CD4-positive, alpha-beta memory T cell (primary cell): ENCODE results near the gene SEMA3F. TPM values are rescaled to one million over a fixed set of nuclear protein-coding genes. Genes with fewer than 3 reads are reported as not detected.

Experiments used
- CTCF ChIA-PET: fragments of 350-600 bp; sonication (Branson Sonifier 250); formaldehyde crosslinking; loops from one replicate; lab custom pipeline; 2021; ENCODE audit warnings: inconsistent platforms; ENCODE audit not compliant: partially characterized antibody; lab: Charles Lee
- POLR2A ChIA-PET: fragments of 350-600 bp; sonication (Branson Sonifier 250); formaldehyde crosslinking; loops from one replicate; lab custom pipeline; 2021; ENCODE audit not compliant: partially characterized antibody; lab: Charles Lee
- DNase-seq, 5 donors: peaks; one replicate each; pipeline versions ENCODE4 v3.0.0 to v3.0.0-alpha.2; 2020 to 2022; ENCODE audit warnings: mixed read lengths in 1 of 5
- H3K27ac ChIP-seq: one replicate; pipeline ENCODE4 v1.7.0; 2013; ENCODE audit warnings: low read depth, low read length
- H3K27me3 ChIP-seq: 2 replicates; pipeline ENCODE4 v1.7.0; 2013; ENCODE audit warnings: mild to moderate bottlenecking, low read length, moderate library complexity; ENCODE audit not compliant: insufficient read depth
- H3K36me3 ChIP-seq: 2 replicates; pipeline ENCODE4 v1.7.0; 2013; ENCODE audit warnings: mild to moderate bottlenecking, low read length, moderate library complexity; ENCODE audit not compliant: insufficient read depth
- H3K4me1 ChIP-seq: 2 replicates; pipeline ENCODE4 v1.7.0; 2013; ENCODE audit warnings: mild to moderate bottlenecking, low read length, moderate library complexity; ENCODE audit not compliant: insufficient read depth
- H3K4me3 ChIP-seq, 2 donors: one replicate each; pipeline ENCODE4 v1.7.0; 2013; ENCODE audit warnings: low read length in 2 of 2, mild to moderate bottlenecking in 1 of 2
- H3K9me3 ChIP-seq, 2 donors: one replicate each; pipeline ENCODE4 v1.7.0; 2013; ENCODE audit warnings: low read length in 2 of 2, control low read depth in 1 of 2; ENCODE audit not compliant: control insufficient read depth in 1 of 2
- H3K27ac Mint-ChIP-seq, 7 donors: one replicate each; pipeline ENCODE4 v1.8.0; 2020 to 2021; ENCODE audit warnings: mixed read lengths in 7 of 7, mild to moderate bottlenecking in 6 of 7, inconsistent platforms in 3 of 7, moderate library complexity in 3 of 7
- H3K27me3 Mint-ChIP-seq, 2 donors: one replicate each; pipeline ENCODE4 v1.8.0; 2020 to 2021; ENCODE audit warnings: mixed read lengths in 2 of 2
- H3K36me3 Mint-ChIP-seq, 2 donors: one replicate each; pipeline ENCODE4 v1.8.0; 2020 to 2021; ENCODE audit warnings: mixed read lengths in 2 of 2, inconsistent platforms in 1 of 2, mild to moderate bottlenecking in 1 of 2
- H3K4me1 Mint-ChIP-seq, 4 donors: one replicate each; pipeline ENCODE4 v1.8.0; 2020 to 2021; ENCODE audit warnings: mixed read lengths in 4 of 4, mild to moderate bottlenecking in 1 of 4
- H3K4me3 Mint-ChIP-seq, 8 donors: one replicate each; pipeline ENCODE4 v1.8.0; 2020 to 2021; ENCODE audit warnings: mixed read lengths in 8 of 8, mild to moderate bottlenecking in 7 of 8, moderate library complexity in 6 of 8, inconsistent platforms in 3 of 8
- H3K9me3 Mint-ChIP-seq, 8 donors: one replicate each; pipeline ENCODE4 v1.8.0; 2020 to 2021; ENCODE audit warnings: mixed read lengths in 8 of 8, mild to moderate bottlenecking in 5 of 8, inconsistent platforms in 3 of 8, moderate library complexity in 1 of 8
- intact Hi-C: fragments of 100-400 bp; cut with micrococcal nuclease; formaldehyde crosslinking; loops from one replicate; pipeline ENCODE4 v1.15.1; 2023
- polyA plus RNA-seq, 2 donors: library from polyadenylated mRNA; unstranded; fragments of 300-500 nt; fragmentation: Illumina TruSeq; gene quantifications; one replicate each; pipeline ENCODE4 v1.2.3, GENCODE V29; 2021
- total RNA-seq, 2 experiments: library from RNA; stranded (reverse); gene quantifications; one replicate each; pipeline ENCODE4 v1.2.3, GENCODE V29; 2021

SEMA3F gene
- total and polyA plus RNA-seq, 4 experiments from 2014 or later = not detected

DNA sequence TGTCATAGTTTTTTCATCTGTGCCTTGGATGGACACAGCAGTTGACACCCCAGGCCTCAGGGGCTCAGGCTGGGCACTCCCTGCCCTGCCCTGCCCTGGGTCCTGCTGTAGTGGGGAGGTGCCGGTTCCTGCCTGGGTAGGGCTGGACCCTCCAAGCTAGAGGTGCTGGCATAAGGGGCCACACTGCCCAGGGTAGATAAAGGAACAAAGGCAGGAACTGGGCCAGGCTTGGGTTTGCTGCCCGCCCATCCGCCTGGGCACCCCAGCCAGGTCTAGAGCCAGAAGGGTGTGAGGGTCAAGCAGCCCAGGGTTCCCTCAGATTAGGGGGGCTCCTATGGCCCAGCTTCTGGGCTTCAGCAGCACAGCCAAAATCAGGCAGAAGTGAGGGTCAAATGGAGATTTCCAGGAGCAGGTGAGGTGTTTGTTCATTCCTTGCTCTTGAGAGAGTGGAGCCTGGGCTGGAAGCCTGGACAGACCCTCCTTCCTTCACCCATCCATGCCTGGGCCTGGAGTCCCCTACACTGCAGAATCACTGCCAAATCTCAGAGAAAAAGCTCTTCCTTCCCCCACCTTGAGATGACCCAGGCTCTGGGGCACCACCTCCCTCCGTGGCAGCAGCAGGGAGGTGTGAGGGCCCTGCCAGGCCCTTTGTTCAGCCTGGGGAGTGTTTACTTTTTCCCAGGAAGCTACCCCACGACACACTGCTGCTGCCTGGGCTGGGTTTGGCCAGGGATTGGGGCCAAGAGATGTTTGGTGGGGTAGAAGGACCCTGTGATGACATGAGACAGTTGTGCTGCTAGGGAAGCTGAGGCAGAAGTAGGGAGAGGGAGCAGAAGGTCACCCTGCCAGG, 7.1 kb downstream of the SEMA3F start:
- Histone ChIP-seq H3K4me1 (no peaks in the 10 kb centered on the region), H3K27me3 (no peaks in the 10 kb centered on the region), H3K4me3 (no peak overlapping the region), H3K36me3 (no peaks in the 10 kb centered on the region), H3K27ac (no peak overlapping the region), H3K9me3 (no peaks in the 10 kb centered on the region)
- Mint-ChIP-seq H3K4me1 (peaks cover 0 to 4% (median 0%) of the 10 kb centered on the region in 4 donors), H3K36me3 (no peaks in the 10 kb centered on the region), H3K4me3 (no peak overlapping the region), H3K9me3 (no peaks in the 10 kb centered on the region), H3K27ac (no peak overlapping the region), H3K27me3 (peaks cover 0 to 9% of the 10 kb centered on the region in 2 donors)
- intact Hi-C loops = no loop called here
- CTCF ChIA-PET = no interaction called here
- DNase-seq = peak in 1 of 5 donors; percentile 5
- POLR2A ChIA-PET = no interaction called here

DNA sequence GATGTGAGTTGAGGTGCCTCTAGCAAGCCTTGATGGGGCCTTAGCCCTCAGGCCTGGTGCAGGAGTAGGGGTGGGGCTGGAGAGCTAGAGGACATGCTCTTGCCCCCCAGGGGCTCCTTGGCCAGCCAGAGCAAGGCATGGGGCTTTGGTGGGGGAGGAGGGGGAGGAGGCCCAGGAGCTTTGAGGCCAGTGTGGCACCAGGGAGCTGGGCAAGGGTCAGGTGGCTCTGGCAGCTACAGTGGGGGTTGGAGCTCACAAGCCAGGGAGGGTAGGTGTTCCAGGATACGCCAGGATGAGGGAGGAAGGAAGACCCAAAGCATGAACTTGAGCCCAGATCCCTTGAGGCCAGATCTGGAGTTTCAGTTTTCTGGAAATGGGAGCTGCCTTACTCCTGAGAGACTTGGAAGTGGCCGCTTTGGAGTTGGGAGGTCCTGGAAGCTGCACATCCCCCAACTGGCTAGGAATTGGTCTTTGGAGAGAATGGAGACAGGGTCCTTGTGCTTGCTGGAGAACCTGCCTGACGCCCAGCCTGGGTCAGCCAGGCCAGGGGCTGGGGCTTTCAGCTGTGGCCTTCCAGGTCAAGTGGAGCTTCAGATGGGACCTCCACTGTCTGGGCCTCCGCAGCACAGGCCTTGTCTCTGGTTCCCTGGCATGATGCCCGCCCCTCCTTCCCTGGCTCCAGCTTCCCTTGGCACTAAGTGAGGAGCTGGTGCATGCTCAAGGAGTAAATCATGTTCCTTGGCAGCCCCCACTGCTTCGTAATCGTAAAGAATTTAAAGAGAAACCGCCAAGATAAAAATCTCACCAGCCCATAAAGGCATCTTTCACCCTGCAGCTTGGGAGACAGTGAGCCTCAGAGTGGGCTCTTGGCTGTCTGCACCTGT, 8.7 kb downstream of the SEMA3F start:
- POLR2A ChIA-PET = no interaction called here
- H3K4me1 Mint-ChIP-seq = no peaks in the 10 kb centered on the region

DNA sequence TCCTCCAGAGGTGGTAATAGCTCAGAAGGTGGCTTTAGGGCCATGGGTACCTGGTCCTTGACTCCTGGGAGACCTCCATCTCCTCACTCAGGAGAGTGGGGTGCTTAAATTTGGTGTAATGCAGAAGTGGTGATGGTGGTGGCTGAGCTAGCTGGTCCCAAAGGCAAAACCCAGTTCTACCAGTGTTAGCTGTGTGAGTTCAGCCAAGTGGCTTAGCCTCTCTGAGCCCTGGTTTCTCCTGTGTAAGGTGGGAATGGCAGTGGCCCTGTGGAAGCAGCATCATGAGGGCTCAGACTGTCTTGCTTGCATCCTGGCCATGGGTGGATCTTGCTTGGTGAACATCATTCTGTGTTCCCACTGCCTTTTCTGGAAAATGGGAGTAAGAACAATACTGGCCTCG, 9.4 kb downstream of the SEMA3F start:
- no peaks in the 10 kb centered on the region for H3K27me3 ChIP-seq
- H3K9me3 Mint-ChIP-seq = no peaks in the 10 kb centered on the region
- H3K4me1 ChIP-seq = no peaks in the 10 kb centered on the region
- no peaks in the 10 kb centered on the region for H3K36me3 ChIP-seq
- no peak for DNase-seq
- peaks cover 0 to 6% of the 10 kb centered on the region in 2 donors for H3K27me3 Mint-ChIP-seq
- H3K36me3 Mint-ChIP-seq = no peaks in the 10 kb centered on the region
- no peak overlapping the region for H3K27ac ChIP-seq
- H3K4me1 Mint-ChIP-seq = no peaks in the 10 kb centered on the region
- H3K9me3 ChIP-seq = no peaks in the 10 kb centered on the region
- no peak overlapping the region for H3K4me3 Mint-ChIP-seq
- no peak overlapping the region for H3K27ac Mint-ChIP-seq
- intact Hi-C loops = no loop called here
- POLR2A ChIA-PET = no interaction called here
- CTCF ChIA-PET = no interaction called here
- no peak overlapping the region for H3K4me3 ChIP-seq

More for the DNA sequence above, 8.7 kb downstream of the SEMA3F start:
- peak in 1 of 5 donors; percentile 22 for DNase-seq
- no peaks in the 10 kb centered on the region for H3K36me3 ChIP-seq
- intact Hi-C loops = no loop called here
- H3K27me3 ChIP-seq = no peaks in the 10 kb centered on the region
- Mint-ChIP-seq H3K9me3 (no peaks in the 10 kb centered on the region), H3K27me3 (peaks cover 0 to 6% of the 10 kb centered on the region in 2 donors), H3K27ac (no peak overlapping the region), H3K36me3 (no peaks in the 10 kb centered on the region), H3K4me3 (no peak overlapping the region)
- H3K9me3 ChIP-seq = no peaks in the 10 kb centered on the region
- CTCF ChIA-PET = no interaction called here
- H3K4me1 ChIP-seq = no peaks in the 10 kb centered on the region
- no peak overlapping the region for H3K27ac ChIP-seq
- H3K4me3 ChIP-seq = no peak overlapping the region

DNA sequence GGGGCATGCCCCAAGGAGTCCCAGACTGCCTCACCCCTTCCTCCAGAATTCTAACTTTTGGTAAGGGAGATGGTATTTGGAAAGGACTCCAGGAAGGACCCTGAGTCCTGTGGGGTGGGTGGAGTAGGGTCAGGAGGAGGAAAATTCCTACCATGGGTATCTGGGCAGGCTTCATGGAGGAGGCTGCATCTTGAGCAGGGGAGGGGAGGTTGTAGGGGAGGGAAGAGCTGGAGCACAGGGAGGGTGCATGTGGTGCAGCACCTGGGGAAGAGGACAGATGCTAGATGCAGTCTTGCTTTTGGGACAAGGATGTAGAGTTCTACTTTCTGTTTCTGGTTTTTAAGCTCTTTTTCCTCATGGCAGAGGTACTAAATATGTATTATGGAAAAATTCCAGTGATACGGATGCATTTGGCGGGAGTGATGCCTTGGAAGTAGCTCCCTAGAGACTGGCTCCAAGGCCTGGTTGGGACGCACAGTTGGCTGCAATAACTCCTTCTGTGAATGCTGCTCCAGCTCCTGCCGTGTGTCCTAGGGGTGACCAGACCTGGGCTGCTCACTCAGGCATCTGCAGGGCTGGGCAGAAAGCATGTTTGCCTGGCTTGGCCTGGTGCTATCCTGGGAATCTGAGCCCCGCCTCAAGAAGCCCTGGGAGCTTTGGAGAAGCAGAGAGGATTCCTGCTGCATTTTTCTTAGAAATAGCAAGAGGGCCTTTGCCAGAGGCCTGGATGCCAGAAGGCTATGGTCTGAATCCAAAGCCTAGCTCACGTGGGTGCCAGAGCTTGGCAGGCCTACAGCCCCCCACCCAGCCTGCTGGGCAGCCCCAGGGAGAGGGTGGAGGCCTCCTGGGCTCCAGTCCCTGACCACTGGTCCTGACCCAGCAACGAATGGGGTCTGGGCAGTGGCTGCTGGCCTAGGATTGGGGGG, 10.1 kb downstream of the SEMA3F start:
- intact Hi-C loops = no loop called here
- H3K4me1 ChIP-seq = no peaks in the 10 kb centered on the region
- DNase-seq = no peak
- H3K4me3 ChIP-seq = no peak overlapping the region
- no peak overlapping the region for H3K4me3 Mint-ChIP-seq
- H3K9me3 ChIP-seq = no peaks in the 10 kb centered on the region
- no peaks in the 10 kb centered on the region for H3K36me3 Mint-ChIP-seq
- H3K9me3 Mint-ChIP-seq = no peaks in the 10 kb centered on the region
- H3K27ac ChIP-seq = no peak overlapping the region
- POLR2A ChIA-PET = no interaction called here
- CTCF ChIA-PET = no interaction called here
- no peaks in the 10 kb centered on the region for H3K27me3 ChIP-seq
- H3K4me1 Mint-ChIP-seq = no peaks in the 10 kb centered on the region
- no peaks in the 10 kb centered on the region for H3K36me3 ChIP-seq
- peaks cover 0 to 6% of the 10 kb centered on the region in 2 donors for H3K27me3 Mint-ChIP-seq
- H3K27ac Mint-ChIP-seq = no peak overlapping the region

DNA sequence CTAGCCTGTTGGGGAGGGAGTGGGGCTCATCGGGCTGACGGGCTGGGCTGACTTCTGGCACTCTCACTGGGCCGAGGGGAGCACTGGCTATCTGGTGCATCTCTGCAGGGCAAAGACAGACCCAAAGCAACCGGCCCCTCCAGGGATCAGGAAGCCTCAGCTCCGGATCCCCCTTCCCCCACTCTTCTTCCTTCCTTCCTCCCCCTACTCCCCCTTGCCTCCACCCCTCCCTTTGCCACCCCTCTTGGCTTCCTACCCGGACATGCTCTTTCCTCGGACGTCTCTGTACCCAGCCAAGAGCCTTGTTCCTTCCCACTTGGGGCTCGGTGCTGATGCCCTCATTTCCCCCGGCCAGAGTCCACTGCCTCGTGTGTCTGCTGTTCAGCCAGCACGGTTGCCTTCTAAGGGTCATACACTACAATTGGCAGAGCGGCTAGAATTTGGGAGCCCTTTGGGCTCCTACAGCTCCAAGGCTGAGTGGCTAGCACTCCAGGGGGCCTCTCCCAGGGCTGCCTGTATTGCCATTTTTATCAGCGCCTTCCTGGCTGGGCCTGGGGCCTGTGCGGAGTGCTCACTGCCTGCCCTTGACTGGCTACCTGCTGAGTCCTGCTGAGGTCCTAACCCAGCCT, 10.9 kb downstream of the SEMA3F start:
- H3K27me3 Mint-ChIP-seq = peaks cover 0 to 6% of the 10 kb centered on the region in 2 donors
- no peaks in the 10 kb centered on the region for H3K4me1 ChIP-seq
- H3K27ac ChIP-seq = no peak overlapping the region
- no peak overlapping the region for H3K27ac Mint-ChIP-seq
- no peaks in the 10 kb centered on the region for H3K36me3 ChIP-seq
- H3K4me3 ChIP-seq = no peak overlapping the region
- H3K9me3 Mint-ChIP-seq = no peaks in the 10 kb centered on the region
- ChIA-PET CTCF (no interaction called here), POLR2A (no interaction called here)
- intact Hi-C loops = no loop called here
- no peaks in the 10 kb centered on the region for H3K9me3 ChIP-seq
- H3K4me3 Mint-ChIP-seq = no peak overlapping the region
- H3K4me1 Mint-ChIP-seq = no peaks in the 10 kb centered on the region
- no peaks in the 10 kb centered on the region for H3K36me3 Mint-ChIP-seq
- peak in 1 of 5 donors; percentile 15 for DNase-seq
- H3K27me3 ChIP-seq = no peaks in the 10 kb centered on the region

DNA sequence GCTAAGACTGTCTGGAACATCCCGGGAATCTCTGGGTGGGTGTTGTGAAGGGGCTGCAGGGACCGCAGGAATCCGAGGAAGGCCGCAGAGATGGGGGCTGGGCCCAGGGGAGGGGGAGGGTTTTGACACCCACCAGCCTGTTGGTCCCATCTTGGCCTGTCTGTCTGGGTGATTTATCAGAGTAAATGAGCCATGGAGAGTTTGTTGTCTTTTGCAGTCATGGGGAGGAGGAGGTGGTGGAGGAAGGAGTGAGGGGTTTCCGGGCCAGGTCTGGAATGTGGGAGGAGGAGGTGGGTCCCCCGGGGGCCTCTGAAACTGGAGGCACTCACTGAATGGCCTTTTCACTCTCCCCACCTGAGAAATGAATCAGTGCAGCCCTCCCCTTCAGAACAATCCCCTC, 11.5 kb downstream of the SEMA3F start:
- Mint-ChIP-seq H3K4me1 (no peaks in the 10 kb centered on the region), H3K4me3 (no peak overlapping the region), H3K27ac (no peak overlapping the region), H3K27me3 (peaks cover 0 to 6% of the 10 kb centered on the region in 2 donors), H3K36me3 (no peaks in the 10 kb centered on the region), H3K9me3 (no peaks in the 10 kb centered on the region)
- no peaks in the 10 kb centered on the region for H3K9me3 ChIP-seq
- intact Hi-C loops = no loop called here
- H3K27ac ChIP-seq = no peak overlapping the region
- CTCF ChIA-PET = no interaction called here
- POLR2A ChIA-PET = no interaction called here
- H3K4me1 ChIP-seq = no peaks in the 10 kb centered on the region
- no peaks in the 10 kb centered on the region for H3K36me3 ChIP-seq
- H3K4me3 ChIP-seq = no peak overlapping the region
- DNase-seq = peak in 1 of 5 donors; percentile 13
- H3K27me3 ChIP-seq = no peaks in the 10 kb centered on the region
